Cortex of kidney (tissue), 1 donor: ENCODE data around the gene SPATA12.

Source experiments
- DNase-seq: peaks from one replicate; lab custom pipeline; 2025; lab: John Stamatoyannopoulos, UW

SPATA12 gene

DNA sequence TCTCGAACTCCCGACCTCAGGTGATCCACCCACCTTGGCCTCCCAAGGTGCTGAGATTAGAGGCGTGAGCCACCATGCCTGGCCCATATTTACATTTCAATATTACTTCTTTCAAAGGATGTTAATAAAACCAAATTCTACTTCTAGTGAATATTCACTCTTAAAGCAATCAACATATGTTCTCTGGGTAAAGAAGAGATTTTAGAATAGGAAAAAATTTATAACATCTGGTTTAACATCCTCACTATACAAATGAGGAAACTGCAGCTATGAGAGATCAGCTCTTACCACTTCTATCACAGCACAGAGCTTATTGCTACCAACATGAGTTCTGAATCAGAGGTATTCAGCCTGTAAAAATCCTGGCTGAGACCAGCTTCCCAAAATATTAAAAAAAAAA is 56.0 kb downstream of the SPATA12 start:
- no peak for DNase-seq

DNA sequence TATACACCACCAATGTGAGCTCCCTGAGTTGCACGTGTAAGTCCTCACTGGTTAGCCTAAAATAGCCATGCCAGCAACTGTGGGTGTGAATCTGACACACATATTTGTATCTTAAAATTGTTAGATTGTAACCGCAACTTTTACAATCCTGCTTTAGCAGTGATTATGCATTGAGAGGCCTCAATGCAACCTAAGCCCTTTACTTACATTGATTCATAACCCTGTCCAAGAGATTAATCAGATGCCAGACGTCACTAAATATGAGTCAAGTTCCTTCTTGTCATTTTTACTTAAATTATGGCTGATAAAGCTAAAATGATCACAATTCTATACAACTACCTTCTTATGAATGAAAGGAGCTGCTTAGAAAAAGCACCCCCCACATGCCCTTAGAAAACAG is 57.8 kb downstream of the SPATA12 start:
- DNase-seq, result no peak

DNA sequence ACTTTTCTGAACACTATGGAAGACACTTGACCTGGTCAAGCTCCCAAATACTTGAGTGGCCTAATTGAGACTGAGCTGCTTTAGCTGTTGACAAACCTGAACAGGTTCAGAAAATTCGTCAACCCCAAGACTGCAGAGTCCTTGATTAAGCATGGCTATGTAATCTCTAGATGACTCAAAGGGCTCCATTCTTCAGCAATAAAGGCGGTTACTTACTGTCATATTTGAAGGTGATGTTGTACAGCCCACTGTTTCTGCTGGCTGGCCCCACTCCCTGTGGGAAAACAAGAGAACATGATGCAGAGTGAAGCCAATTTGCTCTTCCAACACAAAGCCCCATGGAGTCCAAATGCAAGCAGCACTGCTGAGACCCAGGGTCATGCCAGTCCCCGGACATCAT is 59.6 kb downstream of the SPATA12 start:
- DNase-seq, result no peak

DNA sequence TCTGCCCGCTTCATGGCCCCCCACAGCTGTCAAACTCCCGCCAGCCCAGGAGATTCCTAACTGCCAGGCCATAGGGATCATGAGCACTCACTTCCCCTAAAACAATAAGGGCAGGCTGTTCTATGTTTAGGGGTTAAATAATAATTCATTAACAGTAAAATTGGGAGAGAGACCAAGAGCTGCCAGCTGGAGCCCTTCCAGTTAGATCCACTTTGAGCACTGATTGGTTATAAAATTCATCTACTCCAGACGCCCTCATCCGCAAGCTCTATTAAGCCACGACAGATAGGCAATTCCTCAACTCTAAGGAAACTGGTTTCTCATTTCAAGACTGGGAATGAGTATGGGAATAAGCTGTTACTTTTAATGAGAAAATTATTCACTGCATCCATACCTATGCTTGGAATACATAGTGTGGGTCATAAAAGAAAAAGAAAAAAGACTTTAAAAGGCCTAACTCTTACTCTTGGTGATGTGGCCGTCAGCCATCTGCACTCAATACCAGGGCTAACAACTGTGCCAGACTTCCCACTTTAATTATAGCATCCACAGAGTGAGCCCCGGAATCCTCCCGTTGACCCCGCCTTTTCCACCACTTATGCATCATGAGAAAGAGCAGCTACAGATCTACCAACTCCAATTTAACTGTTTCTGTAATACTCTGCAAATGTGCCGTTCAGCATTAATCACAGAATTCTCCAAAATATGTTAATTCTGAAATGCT is 60.1 kb downstream of the SPATA12 start:
- DNase-seq, result no peak
